ENCODE measurements around the gene EIF1AD.

GRCh38 chr11:65982824-65983588 is 19.0 kb downstream of the EIF1AD start:
- TF ChIP-seq CTCF (conservative IDR thresholded peaks at IDR 0.05; ENCODE audit: low read length), result no peak
- no peak for TF ChIP-seq EZH2phosphoT487 (IDR thresholded peaks at IDR 0.05; ENCODE audit: borderline replicate concordance, low read depth, low read length)

Data from OCI-LY7 (cell line).